Liver (tissue), 3 donors: ENCODE measurements around the gene VAV3.

ENCODE experiments used
- NR2F2 ChIP-seq: IDR thresholded peaks from 2 replicates; pipeline ENCODE4 v1.6.1; 2016; ENCODE audit warnings: antibody characterized with exemption
- RAD21 ChIP-seq, 2 donors: IDR thresholded peaks; 2 replicates each; pipeline ENCODE4 v1.6.1; 2016; ENCODE audit warnings: antibody characterized with exemption in 2 of 2, mild to moderate bottlenecking in 2 of 2
- REST ChIP-seq: IDR thresholded peaks from 2 replicates; pipeline ENCODE4 v1.6.1; 2016; ENCODE audit warnings: antibody characterized with exemption, mild to moderate bottlenecking
- TF ChIP-seq, protein P1 (sequence below): fragments of 150-350 bp; IDR thresholded peaks from 2 replicates; pipeline ENCODE4 v1.5.1; 2017; ENCODE audit warnings: improper control_type of control experiment, low read depth, low read length; ENCODE audit not compliant: missing input control
- TF ChIP-seq, protein P2 (sequence below): IDR thresholded peaks from 2 replicates; pipeline ENCODE4 v1.6.1; 2016; ENCODE audit warnings: antibody characterized with exemption
- donor health status: healthy.
- donor health status: healthy.

DNA sequence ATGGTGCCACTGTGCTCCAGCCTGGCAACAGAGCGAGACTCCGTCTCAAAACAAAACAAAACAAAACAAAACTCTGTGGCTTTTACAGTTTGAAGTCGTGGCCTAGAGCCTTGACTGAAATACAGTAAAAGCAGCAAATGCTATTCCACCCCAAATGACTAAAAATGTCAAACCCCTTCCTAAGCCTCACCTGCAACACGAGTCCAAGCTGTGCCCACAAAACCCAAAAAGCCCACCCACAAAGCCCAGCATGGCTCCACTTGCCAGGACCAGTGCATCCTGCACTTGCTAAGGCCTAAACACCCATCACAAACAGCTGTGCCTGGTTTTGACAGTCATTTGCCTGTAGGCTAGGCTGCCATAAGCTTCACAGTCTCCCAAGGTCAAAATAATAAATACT is 21.3 kb downstream of the VAV3 start:
- TF ChIP-seq, protein P1, sequence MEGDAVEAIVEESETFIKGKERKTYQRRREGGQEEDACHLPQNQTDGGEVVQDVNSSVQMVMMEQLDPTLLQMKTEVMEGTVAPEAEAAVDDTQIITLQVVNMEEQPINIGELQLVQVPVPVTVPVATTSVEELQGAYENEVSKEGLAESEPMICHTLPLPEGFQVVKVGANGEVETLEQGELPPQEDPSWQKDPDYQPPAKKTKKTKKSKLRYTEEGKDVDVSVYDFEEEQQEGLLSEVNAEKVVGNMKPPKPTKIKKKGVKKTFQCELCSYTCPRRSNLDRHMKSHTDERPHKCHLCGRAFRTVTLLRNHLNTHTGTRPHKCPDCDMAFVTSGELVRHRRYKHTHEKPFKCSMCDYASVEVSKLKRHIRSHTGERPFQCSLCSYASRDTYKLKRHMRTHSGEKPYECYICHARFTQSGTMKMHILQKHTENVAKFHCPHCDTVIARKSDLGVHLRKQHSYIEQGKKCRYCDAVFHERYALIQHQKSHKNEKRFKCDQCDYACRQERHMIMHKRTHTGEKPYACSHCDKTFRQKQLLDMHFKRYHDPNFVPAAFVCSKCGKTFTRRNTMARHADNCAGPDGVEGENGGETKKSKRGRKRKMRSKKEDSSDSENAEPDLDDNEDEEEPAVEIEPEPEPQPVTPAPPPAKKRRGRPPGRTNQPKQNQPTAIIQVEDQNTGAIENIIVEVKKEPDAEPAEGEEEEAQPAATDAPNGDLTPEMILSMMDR, result no peak
- TF ChIP-seq REST (no peak), NR2F2 (no peak), RAD21 (IDR thresholded peaks at IDR 0.05) (no peak)
- TF ChIP-seq, protein P2, sequence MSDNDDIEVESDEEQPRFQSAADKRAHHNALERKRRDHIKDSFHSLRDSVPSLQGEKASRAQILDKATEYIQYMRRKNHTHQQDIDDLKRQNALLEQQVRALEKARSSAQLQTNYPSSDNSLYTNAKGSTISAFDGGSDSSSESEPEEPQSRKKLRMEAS, result no peak
